ENCODE measurements around the gene P4HB.

The P4HB gene

GRCh38 chr17:81821147-81821546 is 39.2 kb downstream of the P4HB start:
- H3K36me3 ChIP-seq (ENCODE audit: control insufficient read depth, insufficient read depth, low read length) = 0 out of 2 replicates have a peak, but pooled peaks cover 4% of the 10 kb centered on the region
- no peak overlapping the region for H3K9ac ChIP-seq (ENCODE audit: low read depth, low read length)
- H3K27me3 ChIP-seq (ENCODE audit: control insufficient read depth, insufficient read depth, low read length) = no peaks in the 10 kb centered on the region
- H3K4me1 ChIP-seq (ENCODE audit: control insufficient read depth, insufficient read depth, low read length) = no peaks in the 10 kb centered on the region; the same call in 1 of the 2 replicates
- H3K9me3 ChIP-seq (ENCODE audit: control insufficient read depth, insufficient read depth, low read length) = no peaks in the 10 kb centered on the region
- H3K27ac ChIP-seq (ENCODE audit: low read depth, low read length) = no peak overlapping the region
- no peak overlapping the region for H3K4me3 ChIP-seq (ENCODE audit: low read depth, low read length)

- Histone ChIP-seq H3K9me3 (ENCODE audit: control insufficient read depth, insufficient read depth, low read length) (no peaks in the 10 kb centered on the region), H3K9ac (ENCODE audit: low read depth, low read length) (no peak overlapping the region), H3K27me3 (ENCODE audit: control insufficient read depth, insufficient read depth, low read length) (no peaks in the 10 kb centered on the region), H3K4me1 (ENCODE audit: control insufficient read depth, insufficient read depth, low read length) (no peaks in the 10 kb centered on the region), H3K27ac (ENCODE audit: low read depth, low read length) (no peak overlapping the region), H3K4me3 (ENCODE audit: low read depth, low read length) (no peak overlapping the region), H3K36me3 (ENCODE audit: control insufficient read depth, insufficient read depth, low read length) (0 out of 2 replicates have a peak, but pooled peaks cover 4% of the 10 kb centered on the region)
Observed at GRCh38 chr17:81819708-81820107, 40.6 kb downstream of the P4HB start.

- no peaks in the 10 kb centered on the region for H3K4me1 ChIP-seq (ENCODE audit: control insufficient read depth, insufficient read depth, low read length)
- no peak overlapping the region for H3K9ac ChIP-seq (ENCODE audit: low read depth, low read length)
- H3K4me3 ChIP-seq (ENCODE audit: low read depth, low read length) = no peak overlapping the region
- no peak overlapping the region for H3K27ac ChIP-seq (ENCODE audit: low read depth, low read length)
- no peaks in the 10 kb centered on the region for H3K27me3 ChIP-seq (ENCODE audit: control insufficient read depth, insufficient read depth, low read length)
- H3K9me3 ChIP-seq (ENCODE audit: control insufficient read depth, insufficient read depth, low read length) = no peaks in the 10 kb centered on the region
- H3K36me3 ChIP-seq (ENCODE audit: control insufficient read depth, insufficient read depth, low read length) = no peaks in the 10 kb centered on the region
Observed at GRCh38 chr17:81817758-81818147, 42.6 kb downstream of the P4HB start.

- Histone ChIP-seq H3K4me1 (ENCODE audit: control insufficient read depth, insufficient read depth, low read length) (no peaks in the 10 kb centered on the region), H3K27me3 (ENCODE audit: control insufficient read depth, insufficient read depth, low read length) (no peaks in the 10 kb centered on the region), H3K27ac (ENCODE audit: low read depth, low read length) (no peak overlapping the region), H3K4me3 (ENCODE audit: low read depth, low read length) (no peak overlapping the region), H3K9ac (ENCODE audit: low read depth, low read length) (no peak overlapping the region), H3K9me3 (ENCODE audit: control insufficient read depth, insufficient read depth, low read length) (no peaks in the 10 kb centered on the region), H3K36me3 (ENCODE audit: control insufficient read depth, insufficient read depth, low read length) (no peaks in the 10 kb centered on the region)
Observed at GRCh38 chr17:81815646-81815986, 44.7 kb downstream of the P4HB start.

GRCh38 chr17:81814748-81815645 is 45.3 kb downstream of the P4HB start:
- Histone ChIP-seq H3K27ac (ENCODE audit: low read depth, low read length) (no peak overlapping the region), H3K4me3 (ENCODE audit: low read depth, low read length) (no peak overlapping the region), H3K9me3 (ENCODE audit: control insufficient read depth, insufficient read depth, low read length) (no peaks in the 10 kb centered on the region), H3K4me1 (ENCODE audit: control insufficient read depth, insufficient read depth, low read length) (no peaks in the 10 kb centered on the region), H3K36me3 (ENCODE audit: control insufficient read depth, insufficient read depth, low read length) (no peaks in the 10 kb centered on the region), H3K27me3 (ENCODE audit: control insufficient read depth, insufficient read depth, low read length) (no peaks in the 10 kb centered on the region), H3K9ac (ENCODE audit: low read depth, low read length) (no peak overlapping the region)

GRCh38 chr17:81813861-81814683 is 46.3 kb downstream of the P4HB start:
- Histone ChIP-seq H3K4me1 (ENCODE audit: control insufficient read depth, insufficient read depth, low read length) (no peaks in the 10 kb centered on the region), H3K36me3 (ENCODE audit: control insufficient read depth, insufficient read depth, low read length) (no peaks in the 10 kb centered on the region), H3K27ac (ENCODE audit: low read depth, low read length) (no peak overlapping the region), H3K9me3 (ENCODE audit: control insufficient read depth, insufficient read depth, low read length) (no peaks in the 10 kb centered on the region), H3K9ac (ENCODE audit: low read depth, low read length) (no peak overlapping the region), H3K4me3 (ENCODE audit: low read depth, low read length) (no peak overlapping the region), H3K27me3 (ENCODE audit: control insufficient read depth, insufficient read depth, low read length) (no peaks in the 10 kb centered on the region)

GRCh38 chr17:81813371-81813684 is 47.0 kb downstream of the P4HB start:
- Histone ChIP-seq H3K27me3 (ENCODE audit: control insufficient read depth, insufficient read depth, low read length) (no peaks in the 10 kb centered on the region), H3K4me3 (ENCODE audit: low read depth, low read length) (no peak overlapping the region), H3K36me3 (ENCODE audit: control insufficient read depth, insufficient read depth, low read length) (no peaks in the 10 kb centered on the region), H3K9ac (ENCODE audit: low read depth, low read length) (no peak overlapping the region), H3K4me1 (ENCODE audit: control insufficient read depth, insufficient read depth, low read length) (no peaks in the 10 kb centered on the region), H3K27ac (ENCODE audit: low read depth, low read length) (no peak overlapping the region), H3K9me3 (ENCODE audit: control insufficient read depth, insufficient read depth, low read length) (no peaks in the 10 kb centered on the region)

- H3K4me3 ChIP-seq (ENCODE audit: low read depth, low read length) = no peak overlapping the region
- no peaks in the 10 kb centered on the region for H3K36me3 ChIP-seq (ENCODE audit: control insufficient read depth, insufficient read depth, low read length)
- no peak overlapping the region for H3K27ac ChIP-seq (ENCODE audit: low read depth, low read length)
- H3K4me1 ChIP-seq (ENCODE audit: control insufficient read depth, insufficient read depth, low read length) = no peaks in the 10 kb centered on the region
- no peaks in the 10 kb centered on the region for H3K27me3 ChIP-seq (ENCODE audit: control insufficient read depth, insufficient read depth, low read length)
- H3K9me3 ChIP-seq (ENCODE audit: control insufficient read depth, insufficient read depth, low read length) = no peaks in the 10 kb centered on the region
- no peak overlapping the region for H3K9ac ChIP-seq (ENCODE audit: low read depth, low read length)
Observed at GRCh38 chr17:81812571-81813370, 47.6 kb downstream of the P4HB start.

GRCh38 chr17:81811705-81812570 is 48.4 kb downstream of the P4HB start:
- Histone ChIP-seq H3K4me3 (ENCODE audit: low read depth, low read length) (no peak overlapping the region), H3K4me1 (ENCODE audit: control insufficient read depth, insufficient read depth, low read length) (no peaks in the 10 kb centered on the region), H3K9ac (ENCODE audit: low read depth, low read length) (no peak overlapping the region), H3K36me3 (ENCODE audit: control insufficient read depth, insufficient read depth, low read length) (no peaks in the 10 kb centered on the region), H3K27me3 (ENCODE audit: control insufficient read depth, insufficient read depth, low read length) (peaks cover 5% of the 10 kb centered on the region; the same call in 1 of the 2 replicates), H3K27ac (ENCODE audit: low read depth, low read length) (no peak overlapping the region), H3K9me3 (ENCODE audit: control insufficient read depth, insufficient read depth, low read length) (no peaks in the 10 kb centered on the region)

Data from HUES48 (cell line).